HL-60 (cell line): Measurements from ENCODE around the gene FNDC3B.

ENCODE experiments used
- DNase-seq, 2 experiments: peaks; one replicate each; pipeline ENCODE4 v3.0.0-alpha.2; 2010 to 2020; ENCODE audit warnings: low read depth in 1 of 2, low spot score in 1 of 2
- H3K27ac ChIP-seq: fragments of 250-450 bp; sonication (Bioruptor Pico); replicated peaks from 2 replicates; pipeline ENCODE4 v1.5.1; 2020; ENCODE audit warnings: mild to moderate bottlenecking, moderate library complexity
- H3K27me3 ChIP-seq: fragments of 250-450 bp; sonication (Bioruptor Pico); 2 replicates; pipeline ENCODE4 v1.5.1; 2021; ENCODE audit warnings: mild to moderate bottlenecking, moderate library complexity; ENCODE audit not compliant: insufficient read depth, poor library complexity, severe bottlenecking
- H3K4me3 ChIP-seq: replicated peaks from 2 replicates; pipeline ENCODE4 v1.5.1; 2011; ENCODE audit warnings: mild to moderate bottlenecking, control low read depth, low read length; ENCODE audit not compliant: insufficient read depth
- GABPA ChIP-seq: IDR thresholded peaks from 2 replicates; pipeline ENCODE4 v1.6.1; 2012; ENCODE audit warnings: low read depth
- POLR2AphosphoS5 ChIP-seq: IDR thresholded peaks from 2 replicates; pipeline ENCODE4 v1.6.1; 2012; ENCODE audit warnings: low read depth
- SPI1 ChIP-seq: IDR thresholded peaks from 2 replicates; pipeline ENCODE4 v1.6.1; 2012; ENCODE audit warnings: low read depth, mild to moderate bottlenecking, borderline replicate concordance
- TF ChIP-seq, protein P1 (sequence below): IDR thresholded peaks from 2 replicates; pipeline ENCODE4 v1.6.1; 2012; ENCODE audit warnings: low read depth; ENCODE audit not compliant: insufficient replicate concordance
- TF ChIP-seq, protein P2 (sequence below): IDR thresholded peaks from one replicate; pipeline ENCODE4 v1.5.1; 2011; ENCODE audit warnings: low read length, control low read depth, inconsistent platforms; ENCODE audit not compliant: insufficient read depth

The FNDC3B gene

DNA sequence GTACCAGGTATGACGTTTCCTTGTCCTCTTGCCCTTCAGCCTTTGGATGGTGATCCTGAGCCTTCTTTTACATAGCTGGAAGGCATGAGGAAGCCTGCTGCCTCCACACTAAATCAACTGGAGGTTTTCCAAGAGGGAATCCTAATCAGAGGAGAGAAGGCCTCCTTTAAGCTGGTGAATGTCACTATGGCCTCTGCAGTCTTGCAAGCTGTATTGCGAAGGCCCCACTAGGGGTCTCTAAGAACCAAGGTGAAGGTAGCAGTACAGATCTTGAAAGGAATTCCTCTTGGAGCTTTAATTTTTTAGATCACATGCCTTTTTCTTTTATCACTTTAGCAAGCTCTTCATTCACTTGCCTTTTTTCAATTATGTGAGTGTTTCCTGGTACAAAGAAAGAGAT, 289.7 kb downstream of the FNDC3B start:
- Histone ChIP-seq H3K27ac (no peak overlapping the region), H3K27me3 (no peaks in the 10 kb centered on the region), H3K4me3 (no peak overlapping the region)
- DNase-seq = no peak
- TF ChIP-seq GABPA = no peak
- TF ChIP-seq, protein P1, sequence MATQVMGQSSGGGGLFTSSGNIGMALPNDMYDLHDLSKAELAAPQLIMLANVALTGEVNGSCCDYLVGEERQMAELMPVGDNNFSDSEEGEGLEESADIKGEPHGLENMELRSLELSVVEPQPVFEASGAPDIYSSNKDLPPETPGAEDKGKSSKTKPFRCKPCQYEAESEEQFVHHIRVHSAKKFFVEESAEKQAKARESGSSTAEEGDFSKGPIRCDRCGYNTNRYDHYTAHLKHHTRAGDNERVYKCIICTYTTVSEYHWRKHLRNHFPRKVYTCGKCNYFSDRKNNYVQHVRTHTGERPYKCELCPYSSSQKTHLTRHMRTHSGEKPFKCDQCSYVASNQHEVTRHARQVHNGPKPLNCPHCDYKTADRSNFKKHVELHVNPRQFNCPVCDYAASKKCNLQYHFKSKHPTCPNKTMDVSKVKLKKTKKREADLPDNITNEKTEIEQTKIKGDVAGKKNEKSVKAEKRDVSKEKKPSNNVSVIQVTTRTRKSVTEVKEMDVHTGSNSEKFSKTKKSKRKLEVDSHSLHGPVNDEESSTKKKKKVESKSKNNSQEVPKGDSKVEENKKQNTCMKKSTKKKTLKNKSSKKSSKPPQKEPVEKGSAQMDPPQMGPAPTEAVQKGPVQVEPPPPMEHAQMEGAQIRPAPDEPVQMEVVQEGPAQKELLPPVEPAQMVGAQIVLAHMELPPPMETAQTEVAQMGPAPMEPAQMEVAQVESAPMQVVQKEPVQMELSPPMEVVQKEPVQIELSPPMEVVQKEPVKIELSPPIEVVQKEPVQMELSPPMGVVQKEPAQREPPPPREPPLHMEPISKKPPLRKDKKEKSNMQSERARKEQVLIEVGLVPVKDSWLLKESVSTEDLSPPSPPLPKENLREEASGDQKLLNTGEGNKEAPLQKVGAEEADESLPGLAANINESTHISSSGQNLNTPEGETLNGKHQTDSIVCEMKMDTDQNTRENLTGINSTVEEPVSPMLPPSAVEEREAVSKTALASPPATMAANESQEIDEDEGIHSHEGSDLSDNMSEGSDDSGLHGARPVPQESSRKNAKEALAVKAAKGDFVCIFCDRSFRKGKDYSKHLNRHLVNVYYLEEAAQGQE = no peak
- no peak for TF ChIP-seq POLR2AphosphoS5
- TF ChIP-seq, protein P2, sequence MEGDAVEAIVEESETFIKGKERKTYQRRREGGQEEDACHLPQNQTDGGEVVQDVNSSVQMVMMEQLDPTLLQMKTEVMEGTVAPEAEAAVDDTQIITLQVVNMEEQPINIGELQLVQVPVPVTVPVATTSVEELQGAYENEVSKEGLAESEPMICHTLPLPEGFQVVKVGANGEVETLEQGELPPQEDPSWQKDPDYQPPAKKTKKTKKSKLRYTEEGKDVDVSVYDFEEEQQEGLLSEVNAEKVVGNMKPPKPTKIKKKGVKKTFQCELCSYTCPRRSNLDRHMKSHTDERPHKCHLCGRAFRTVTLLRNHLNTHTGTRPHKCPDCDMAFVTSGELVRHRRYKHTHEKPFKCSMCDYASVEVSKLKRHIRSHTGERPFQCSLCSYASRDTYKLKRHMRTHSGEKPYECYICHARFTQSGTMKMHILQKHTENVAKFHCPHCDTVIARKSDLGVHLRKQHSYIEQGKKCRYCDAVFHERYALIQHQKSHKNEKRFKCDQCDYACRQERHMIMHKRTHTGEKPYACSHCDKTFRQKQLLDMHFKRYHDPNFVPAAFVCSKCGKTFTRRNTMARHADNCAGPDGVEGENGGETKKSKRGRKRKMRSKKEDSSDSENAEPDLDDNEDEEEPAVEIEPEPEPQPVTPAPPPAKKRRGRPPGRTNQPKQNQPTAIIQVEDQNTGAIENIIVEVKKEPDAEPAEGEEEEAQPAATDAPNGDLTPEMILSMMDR = no peak
- TF ChIP-seq SPI1 = no peak

DNA sequence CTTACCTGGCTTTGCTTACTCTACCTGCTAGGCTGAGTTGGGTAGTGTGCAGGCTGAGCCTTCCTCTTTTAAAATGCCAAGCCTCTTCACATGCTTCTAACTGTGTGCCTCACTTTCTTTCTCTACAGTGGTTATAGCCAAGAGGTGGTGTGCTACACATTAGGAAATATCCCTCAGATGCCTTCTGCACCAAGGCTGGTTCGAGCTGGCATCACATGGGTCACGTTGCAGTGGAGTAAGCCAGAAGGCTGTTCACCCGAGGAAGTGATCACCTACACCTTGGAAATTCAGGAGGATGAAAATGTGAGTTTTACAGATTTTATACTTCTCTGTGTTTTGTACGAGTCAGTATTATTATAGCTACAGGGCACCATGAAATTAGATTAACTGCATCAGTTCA, 291.0 kb downstream of the FNDC3B start:
- TF ChIP-seq SPI1 = no peak
- TF ChIP-seq, protein P2 = no peak
- TF ChIP-seq, protein P1 = no peak
- TF ChIP-seq GABPA = no peak
- no peak for TF ChIP-seq POLR2AphosphoS5
- Histone ChIP-seq H3K27me3 (no peaks in the 10 kb centered on the region), H3K4me3 (no peak overlapping the region), H3K27ac (no peak overlapping the region)
- DNase-seq = no peak

DNA sequence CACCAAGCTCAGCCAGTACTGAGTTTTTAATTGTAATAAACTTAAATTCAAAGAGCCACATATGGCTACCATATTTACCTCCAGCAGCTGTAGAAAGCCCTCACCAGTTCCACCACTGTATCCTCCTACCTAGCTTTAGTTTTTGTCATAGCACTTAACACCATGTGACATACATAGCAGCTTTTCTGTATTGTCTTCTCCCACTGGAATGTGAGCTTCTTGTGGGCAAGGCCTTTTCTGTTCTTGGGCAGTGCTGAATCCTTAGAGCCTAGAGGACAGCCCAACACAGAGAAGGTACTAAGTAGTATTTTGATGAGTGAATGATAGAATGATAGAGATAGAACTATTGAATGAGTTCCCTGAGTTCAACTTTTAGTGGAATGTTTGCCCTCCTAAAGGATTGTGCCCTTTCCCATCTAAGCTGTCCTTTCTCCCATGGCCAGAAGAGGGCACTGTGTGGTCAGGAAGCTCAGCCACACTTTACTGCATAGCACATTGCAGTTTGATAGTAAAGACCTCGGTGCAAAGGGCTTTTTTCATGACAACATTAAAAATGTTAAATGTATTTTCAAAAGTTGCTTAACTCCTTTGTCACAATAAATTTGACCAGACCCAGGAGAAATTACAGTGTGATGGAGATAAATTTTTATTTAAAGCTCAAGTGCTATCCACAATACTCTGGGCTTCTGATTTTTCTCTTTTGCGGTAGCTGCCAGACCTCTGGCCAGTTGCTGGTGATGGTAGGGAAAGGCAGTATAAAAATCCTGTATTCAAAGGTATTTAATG, 293.1 kb downstream of the FNDC3B start:
- no peaks in the 10 kb centered on the region for H3K27me3 ChIP-seq
- DNase-seq = peak; percentile 28 to 44
- no peak overlapping the region for H3K4me3 ChIP-seq
- H3K27ac ChIP-seq = 0 out of 2 replicates have a peak overlapping the region, but pooled peaks have one; percentile 4
- TF ChIP-seq, protein P2 = peak; percentile 89
- TF ChIP-seq SPI1 = no peak

DNA sequence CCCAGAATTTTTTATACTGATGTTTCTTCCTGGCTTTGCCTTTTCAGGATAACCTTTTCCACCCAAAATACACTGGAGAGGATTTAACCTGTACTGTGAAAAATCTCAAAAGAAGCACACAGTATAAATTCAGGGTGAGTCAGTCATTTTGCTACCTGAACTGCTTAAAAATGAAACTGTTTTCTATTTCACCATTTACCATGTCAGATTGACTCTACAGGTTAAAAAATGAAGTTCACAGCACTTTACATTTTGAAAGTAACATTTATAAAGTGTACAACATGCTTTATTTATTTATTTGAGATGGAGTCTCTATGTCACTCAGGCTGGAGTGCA, 293.6 kb downstream of the FNDC3B start:
- DNase-seq = no peak
- Histone ChIP-seq H3K4me3 (no peak overlapping the region), H3K27ac (0 out of 2 replicates have a peak overlapping the region, but pooled peaks have one; percentile 4), H3K27me3 (no peaks in the 10 kb centered on the region)
- TF ChIP-seq SPI1 (no peak), GABPA (no peak), POLR2AphosphoS5 (no peak)
- TF ChIP-seq, protein P1 = no peak
- TF ChIP-seq, protein P2 = no peak
